Regular cardiac myocyte (primary cell): ENCODE results near the gene SERPINB1. TPM values are rescaled to one million over a fixed set of nuclear protein-coding genes. Genes with fewer than 3 reads are reported as not detected.

Experiments used
- total RNA-seq: library from RNA; depleted of rRNA; stranded (reverse); fragments of >200 nt; gene quantifications from 2 replicates; pipeline ENCODE4 v1.2.3, GENCODE V29; 2014

SERPINB1 gene
- 11.0 and 21.9 TPM in 2 replicates for total RNA-seq

GRCh38 chr6:2841264-2842138 lies at the start of gene SERPINB1:
TSS of gene SERPINB1 (minus strand) at chr6:2841863. CDS start at chr6:2840586, 1,277 bp downstream.

Other genes with a start within 250 kb of the SERPINB1 start
- 0.19 and 0.28 TPM in 2 replicates for gene MYLK4, start 90.9 kb downstream of the SERPINB1 start, total RNA-seq
- 61.2 and 62.9 TPM in 2 replicates for gene WRNIP1, start 76.5 kb downstream of the SERPINB1 start, total RNA-seq
- 5.1 and 7.3 TPM in 2 replicates for gene SERPINB9, start 61.4 kb upstream of the SERPINB1 start, total RNA-seq
- gene SERPINB6, start 129.7 kb upstream of the SERPINB1 start, total RNA-seq: 91.6 and 120 TPM in 2 replicates
- gene NQO2, start 158.0 kb upstream of the SERPINB1 start, total RNA-seq: 26.6 and 27.6 TPM in 2 replicates
- 21.7 and 23.6 TPM in 2 replicates for gene RIPK1, start 226.6 kb upstream of the SERPINB1 start, total RNA-seq